GM12892 (cell line): ENCODE results near the gene DAAM1.

Source experiments
- POLR2A ChIP-seq: IDR thresholded peaks from 2 replicates; pipeline ENCODE4 v1.6.1; 2011; ENCODE audit warnings: low read depth, low read length, control low read depth
- TAF1 ChIP-seq: IDR thresholded peaks from 2 replicates; pipeline ENCODE4 v1.6.1; 2011; ENCODE audit warnings: low read depth, mild to moderate bottlenecking, control low read depth, low read length, borderline replicate concordance

- no peak for TF ChIP-seq POLR2A
- no peak for TF ChIP-seq TAF1
Measured at GRCh38 chr14:59356312-59356711, 167.8 kb downstream of the DAAM1 start.
